CD4-positive, alpha-beta T cell treated with Interleukin-4 for 4 hours (primary cell): ENCODE data around the gene SHISA8.
A peak's percentile ranks its signal among the peaks of the same experiment; 100 is the strongest.

Experiments
- DNase-seq: peaks from one replicate; pipeline ENCODE4 v3.0.0-alpha.2; 2020

The SHISA8 gene

GRCh38 chr22:41933411-41934177 is 18.7 kb upstream of the SHISA8 start:
- DNase-seq = no peak

- DNase-seq = no peak
These were observed 17.5 kb upstream of the SHISA8 start for GRCh38 chr22:41932353-41932752.

GRCh38 chr22:41931701-41932269 is 16.9 kb upstream of the SHISA8 start:
- no peak for DNase-seq

GRCh38 chr22:41929418-41929810 is 14.5 kb upstream of the SHISA8 start:
- DNase-seq = no peak

GRCh38 chr22:41928593-41929417 is 13.9 kb upstream of the SHISA8 start:
- DNase-seq = no peak

GRCh38 chr22:41927813-41928212 is 12.9 kb upstream of the SHISA8 start:
- DNase-seq = no peak

- DNase-seq = peak; percentile 64
These were observed 11.0 kb upstream of the SHISA8 start for GRCh38 chr22:41925783-41926460.

GRCh38 chr22:41923595-41924276 is 8.9 kb upstream of the SHISA8 start:
- no peak for DNase-seq

- no peak for DNase-seq
These were observed 8.2 kb upstream of the SHISA8 start for GRCh38 chr22:41922940-41923594.

GRCh38 chr22:41922328-41922727 is 7.5 kb upstream of the SHISA8 start:
- no peak for DNase-seq

GRCh38 chr22:41920271-41920976 is 5.5 kb upstream of the SHISA8 start:
- no peak for DNase-seq

GRCh38 chr22:41919357-41920224 is 4.7 kb upstream of the SHISA8 start:
- no peak for DNase-seq

GRCh38 chr22:41917903-41918791 is 3.3 kb upstream of the SHISA8 start:
- no peak for DNase-seq

- DNase-seq = no peak
These were observed 2.6 kb upstream of the SHISA8 start for GRCh38 chr22:41917375-41917902.

GRCh38 chr22:41916745-41917358 is 2.0 kb upstream of the SHISA8 start:
- no peak for DNase-seq

GRCh38 chr22:41915786-41916493 is 1.1 kb upstream of the SHISA8 start:
- no peak for DNase-seq

GRCh38 chr22:41914611-41915034 is 251 bp downstream of the SHISA8 start:
- no peak for DNase-seq
